ENCODE measurements around the gene PRDM10. TPM values are rescaled to one million over a fixed set of nuclear protein-coding genes. Genes with fewer than 3 reads are reported as not detected.

PRDM10 gene
- total RNA-seq, 6 donors from 2014 or later = 6.8 to 13.9 (median 12.7) TPM

Other genes starting within 250 kb of the PRDM10 start
- 10 to 100 TPM in 5 of 6 donors, 1 to 10 TPM in 1; 9.4 to 38.7 (median 13.9) TPM for gene TMEM45B, start 187.0 kb downstream of the PRDM10 start, total RNA-seq
- 10 to 100 TPM; 22.0 to 57.6 (median 28.6) TPM for gene NFRKB, start 107.3 kb downstream of the PRDM10 start, total RNA-seq
- 100 to 1,000 TPM; 249 to 939 (median 653) TPM for gene APLP2, start 67.1 kb upstream of the PRDM10 start, total RNA-seq
- gene ST14, start 156.9 kb upstream of the PRDM10 start, total RNA-seq = 100 to 1,000 TPM in 1 of 6 donors, 10 to 100 TPM in 5; 49.2 to 105 (median 72.1) TPM